Mucosa of stomach (tissue), 1 donor: ENCODE results near the gene CTDP1.

ENCODE experiments used
- H3K27me3 ChIP-seq: one replicate; pipeline ENCODE4 v1.7.0; 2013; ENCODE audit warnings: mild to moderate bottlenecking, low read length; ENCODE audit not compliant: control insufficient read depth, insufficient read depth
- H3K36me3 ChIP-seq: one replicate; pipeline ENCODE4 v1.7.0; 2013; ENCODE audit warnings: low read length; ENCODE audit not compliant: control insufficient read depth, insufficient read depth
- H3K4me1 ChIP-seq: one replicate; pipeline ENCODE4 v1.7.0; 2013; ENCODE audit warnings: mild to moderate bottlenecking, low read length; ENCODE audit not compliant: control insufficient read depth, insufficient read depth
- H3K4me3 ChIP-seq: one replicate; pipeline ENCODE4 v1.7.0; 2013; ENCODE audit warnings: low read length
- H3K9ac ChIP-seq: one replicate; pipeline ENCODE4 v1.7.0; 2013; ENCODE audit warnings: mild to moderate bottlenecking, low read length, moderate library complexity
- H3K9me3 ChIP-seq: one replicate; pipeline ENCODE4 v1.7.0; 2013; ENCODE audit warnings: mild to moderate bottlenecking, low read length, moderate library complexity; ENCODE audit not compliant: control insufficient read depth
- donor health status: Pancreatic carcinoma.

CTDP1 gene

GRCh38 chr18:79678665-79679551 is 695 bp upstream of the CTDP1 start:
- Histone ChIP-seq H3K36me3 (no peaks in the 10 kb centered on the region), H3K9ac (peak overlapping the region; percentile 83), H3K4me3 (peak overlapping the region; percentile 71), H3K4me1 (peaks cover 23% of the 10 kb centered on the region), H3K27me3 (no peaks in the 10 kb centered on the region), H3K9me3 (no peaks in the 10 kb centered on the region)

GRCh38 chr18:79680100-79680879 is 687 bp downstream of the CTDP1 start:
- Histone ChIP-seq H3K4me1 (peaks cover 23% of the 10 kb centered on the region), H3K27me3 (no peaks in the 10 kb centered on the region), H3K9me3 (no peaks in the 10 kb centered on the region), H3K36me3 (no peaks in the 10 kb centered on the region), H3K9ac (peak overlapping the region; percentile 83), H3K4me3 (peak overlapping the region; percentile 41)

GRCh38 chr18:79680891-79681339 is 1.3 kb downstream of the CTDP1 start:
- Histone ChIP-seq H3K9ac (peak overlapping the region; percentile 83), H3K4me1 (peaks cover 23% of the 10 kb centered on the region)

GRCh38 chr18:79681484-79682387 is 2.1 kb downstream of the CTDP1 start:
- Histone ChIP-seq H3K9ac (no peak overlapping the region), H3K9me3 (no peaks in the 10 kb centered on the region), H3K4me1 (peaks cover 23% of the 10 kb centered on the region), H3K36me3 (no peaks in the 10 kb centered on the region), H3K27me3 (no peaks in the 10 kb centered on the region), H3K4me3 (no peak overlapping the region)

More at GRCh38 chr18:79680891-79681339, 1.3 kb downstream of the CTDP1 start:
- no peaks in the 10 kb centered on the region for H3K9me3 ChIP-seq
- peak overlapping the region; percentile 41 for H3K4me3 ChIP-seq
- no peaks in the 10 kb centered on the region for H3K27me3 ChIP-seq
- H3K36me3 ChIP-seq, result no peaks in the 10 kb centered on the region

- Histone ChIP-seq H3K4me3 (no peak overlapping the region), H3K36me3 (no peaks in the 10 kb centered on the region), H3K9ac (no peak overlapping the region), H3K9me3 (no peaks in the 10 kb centered on the region), H3K4me1 (peaks cover 23% of the 10 kb centered on the region), H3K27me3 (no peaks in the 10 kb centered on the region)
Measured at GRCh38 chr18:79682481-79682880, 2.9 kb downstream of the CTDP1 start.

- Histone ChIP-seq H3K36me3 (no peaks in the 10 kb centered on the region), H3K4me3 (no peak overlapping the region), H3K9me3 (no peaks in the 10 kb centered on the region), H3K9ac (no peak overlapping the region), H3K27me3 (no peaks in the 10 kb centered on the region), H3K4me1 (peaks cover 22% of the 10 kb centered on the region)
Measured at GRCh38 chr18:79682894-79683625, 3.5 kb downstream of the CTDP1 start.

- Histone ChIP-seq H3K27me3 (no peaks in the 10 kb centered on the region), H3K4me1 (peaks cover 17% of the 10 kb centered on the region), H3K4me3 (no peak overlapping the region), H3K36me3 (no peaks in the 10 kb centered on the region), H3K9me3 (no peaks in the 10 kb centered on the region), H3K9ac (no peak overlapping the region)
Measured at GRCh38 chr18:79683626-79684282, 4.2 kb downstream of the CTDP1 start.

GRCh38 chr18:79684283-79684631 is 4.7 kb downstream of the CTDP1 start:
- H3K4me3 ChIP-seq, result no peak overlapping the region
- H3K9me3 ChIP-seq, result no peaks in the 10 kb centered on the region
- H3K36me3 ChIP-seq, result no peaks in the 10 kb centered on the region
- H3K9ac ChIP-seq, result no peak overlapping the region
- no peaks in the 10 kb centered on the region for H3K27me3 ChIP-seq
- H3K4me1 ChIP-seq, result peaks cover 17% of the 10 kb centered on the region

GRCh38 chr18:79684787-79685186 is 5.2 kb downstream of the CTDP1 start:
- H3K9ac ChIP-seq, result no peak overlapping the region
- no peaks in the 10 kb centered on the region for H3K27me3 ChIP-seq
- no peaks in the 10 kb centered on the region for H3K36me3 ChIP-seq
- no peak overlapping the region for H3K4me3 ChIP-seq
- peaks cover 17% of the 10 kb centered on the region for H3K4me1 ChIP-seq
- H3K9me3 ChIP-seq, result no peaks in the 10 kb centered on the region

GRCh38 chr18:79685281-79685680 is 5.7 kb downstream of the CTDP1 start:
- no peaks in the 10 kb centered on the region for H3K9me3 ChIP-seq
- H3K4me3 ChIP-seq, result no peak overlapping the region
- H3K9ac ChIP-seq, result no peak overlapping the region
- no peaks in the 10 kb centered on the region for H3K27me3 ChIP-seq
- peaks cover 17% of the 10 kb centered on the region for H3K4me1 ChIP-seq
- no peaks in the 10 kb centered on the region for H3K36me3 ChIP-seq

- no peak overlapping the region for H3K4me3 ChIP-seq
- H3K9ac ChIP-seq, result no peak overlapping the region
- H3K4me1 ChIP-seq, result peaks cover 13% of the 10 kb centered on the region
- no peaks in the 10 kb centered on the region for H3K27me3 ChIP-seq
- H3K36me3 ChIP-seq, result no peaks in the 10 kb centered on the region
- no peaks in the 10 kb centered on the region for H3K9me3 ChIP-seq
Measured at GRCh38 chr18:79685971-79686370, 6.4 kb downstream of the CTDP1 start.
